Hippocampal formation (tissue), 2 donors: Measurements from ENCODE around the gene PRPF40A.

Source experiments
- DNase-seq, 2 donors: peaks; one replicate each; lab custom pipeline; 2025; lab: John Stamatoyannopoulos, UW

Gene PRPF40A

DNA sequence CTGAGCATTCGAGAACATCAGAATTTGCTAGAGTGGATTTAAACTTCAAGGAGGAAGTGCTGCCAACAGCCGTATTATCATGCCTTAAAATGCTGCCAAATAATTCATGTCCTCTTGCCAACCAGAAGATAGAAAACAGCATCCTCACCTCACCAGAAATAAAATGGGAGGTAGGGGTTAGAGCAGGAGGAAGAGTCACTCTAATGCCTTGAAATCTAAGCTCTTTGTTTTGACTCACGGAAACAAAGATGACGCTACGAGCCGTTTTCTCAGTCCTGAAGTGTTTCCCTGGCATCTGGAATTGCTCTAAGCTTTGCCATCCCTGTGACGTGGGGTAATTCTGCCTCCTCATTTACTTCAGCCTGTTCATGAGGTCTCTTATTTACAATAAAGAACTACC is 97.1 kb downstream of the PRPF40A start:
- DNase-seq = no peak

DNA sequence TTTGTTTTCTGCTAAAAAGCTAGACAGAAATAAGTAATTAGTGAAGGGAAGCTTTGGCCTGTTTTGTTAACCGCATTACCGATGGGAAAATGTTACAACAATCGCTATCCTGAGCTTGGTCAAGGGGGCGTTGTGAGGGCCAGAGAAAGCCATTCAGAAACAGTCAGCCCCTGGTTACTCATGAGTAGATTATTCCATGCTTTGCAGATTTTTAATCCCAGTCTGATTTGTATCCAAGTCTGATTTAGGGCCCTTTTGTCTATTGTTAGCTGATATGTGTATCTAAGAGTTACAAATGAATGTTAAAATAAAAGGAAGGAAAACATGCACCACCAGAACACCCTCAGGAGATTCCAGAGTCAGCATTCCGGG is 99.1 kb downstream of the PRPF40A start:
- DNase-seq = no peak

DNA sequence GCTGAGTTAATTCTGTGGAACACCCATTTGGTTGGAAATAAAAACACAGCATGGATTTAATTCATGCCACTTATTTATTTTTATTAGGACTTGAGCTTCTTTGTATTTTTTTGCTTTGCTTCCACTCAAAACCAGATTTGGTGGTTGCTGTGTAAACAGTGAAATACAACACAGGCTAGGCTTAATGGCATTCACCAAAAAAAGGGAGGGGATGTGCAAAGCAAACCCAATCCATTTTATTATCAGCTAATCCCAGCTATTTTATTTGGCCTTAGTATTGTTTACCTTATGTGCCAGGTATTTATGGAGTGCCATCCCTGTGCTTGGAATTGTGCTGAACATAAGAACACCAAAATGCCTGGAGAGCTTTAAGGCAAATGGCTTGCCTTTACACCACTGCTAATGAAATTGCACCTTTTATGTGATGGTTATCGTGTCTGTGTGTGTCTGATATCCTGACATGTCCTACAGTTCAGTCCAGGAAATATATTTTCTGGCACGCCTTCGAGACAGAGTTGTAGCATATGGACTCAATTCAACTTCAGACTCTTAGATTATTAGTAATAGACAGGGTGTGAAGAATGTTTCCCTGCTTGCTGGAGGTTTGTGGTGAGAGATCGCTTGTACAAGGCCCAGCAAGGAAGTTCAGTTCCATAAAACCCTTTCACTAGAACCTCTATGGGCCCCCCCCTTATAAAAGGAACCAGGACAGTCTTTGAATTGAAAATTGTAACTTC is 99.6 kb downstream of the PRPF40A start:
- no peak for DNase-seq

DNA sequence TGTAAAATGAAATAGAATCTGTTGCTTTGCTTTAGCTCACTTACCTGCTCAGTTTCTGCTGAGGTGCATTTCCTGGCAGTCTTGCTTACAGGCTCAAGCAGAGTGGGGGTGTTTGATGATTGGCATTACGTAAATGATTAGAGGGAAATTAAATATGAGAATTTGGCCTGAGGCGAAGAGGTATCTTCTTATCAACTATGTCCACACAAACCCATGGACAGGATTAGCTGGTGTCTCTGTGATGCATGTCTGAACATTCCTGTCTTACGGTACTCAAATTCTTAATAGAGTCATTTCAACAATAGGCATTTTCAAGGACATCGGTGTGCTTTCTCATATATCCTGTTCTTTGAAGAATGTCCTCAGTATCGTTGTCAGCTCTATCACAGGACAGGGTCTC is 102.1 kb downstream of the PRPF40A start:
- DNase-seq = no peak

DNA sequence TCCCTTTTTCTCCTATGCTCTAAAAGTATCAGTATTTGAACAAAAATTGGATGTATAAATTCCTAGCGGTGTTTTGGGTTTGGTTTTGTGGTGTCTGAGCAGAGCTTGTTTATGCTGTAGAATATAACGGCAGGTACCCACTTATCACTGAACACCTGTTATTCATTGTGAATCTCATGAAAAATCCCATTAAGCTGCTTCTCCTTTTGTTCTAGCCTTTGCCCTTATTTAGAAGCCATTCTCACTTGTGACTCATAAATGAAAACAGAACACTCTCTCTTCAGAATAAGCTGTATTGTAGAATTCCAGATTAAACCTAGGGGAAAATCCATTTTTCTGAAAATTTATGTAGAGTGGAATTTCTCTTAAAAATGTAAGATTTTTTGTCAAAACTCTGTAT is 104.0 kb downstream of the PRPF40A start:
- no peak for DNase-seq

DNA sequence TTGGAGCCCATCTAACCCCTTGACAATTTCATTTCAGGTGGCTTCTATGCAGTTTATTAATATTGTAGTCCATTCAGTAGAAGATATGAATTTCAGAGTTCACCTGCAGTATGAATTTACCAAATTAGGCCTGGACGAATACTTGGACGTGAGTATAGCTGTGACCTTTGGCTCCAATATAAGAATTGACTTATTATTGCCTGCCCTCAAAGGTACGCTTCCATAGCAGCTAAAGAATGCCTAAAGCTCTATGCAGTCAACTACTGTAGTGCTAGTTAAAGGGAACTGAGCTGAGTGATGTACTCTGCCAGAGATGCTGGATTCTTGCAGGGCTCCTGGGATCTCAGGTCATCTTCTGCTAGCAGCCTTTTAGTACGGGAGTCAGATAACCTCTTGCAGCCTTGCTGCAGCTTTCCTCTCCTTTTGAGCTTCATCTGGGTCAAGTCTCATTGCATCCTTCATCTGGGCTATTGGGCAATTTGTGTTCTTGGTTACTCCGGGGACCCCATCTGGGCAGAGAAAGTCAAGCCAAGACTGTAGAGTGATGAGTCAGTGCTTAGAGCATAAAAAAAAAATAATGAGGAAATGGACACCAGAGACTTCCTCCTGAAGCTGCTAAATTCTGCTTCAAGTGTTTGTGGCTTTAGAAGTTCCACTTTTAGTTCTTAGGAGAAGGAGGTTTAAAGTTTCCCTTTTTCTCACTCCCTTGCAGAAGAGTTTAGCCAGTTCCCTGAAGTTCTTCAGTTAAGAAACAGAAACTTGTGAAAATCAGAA is 105.6 kb downstream of the PRPF40A start:
- peak in 1 of 2 donors; percentile 38 for DNase-seq

DNA sequence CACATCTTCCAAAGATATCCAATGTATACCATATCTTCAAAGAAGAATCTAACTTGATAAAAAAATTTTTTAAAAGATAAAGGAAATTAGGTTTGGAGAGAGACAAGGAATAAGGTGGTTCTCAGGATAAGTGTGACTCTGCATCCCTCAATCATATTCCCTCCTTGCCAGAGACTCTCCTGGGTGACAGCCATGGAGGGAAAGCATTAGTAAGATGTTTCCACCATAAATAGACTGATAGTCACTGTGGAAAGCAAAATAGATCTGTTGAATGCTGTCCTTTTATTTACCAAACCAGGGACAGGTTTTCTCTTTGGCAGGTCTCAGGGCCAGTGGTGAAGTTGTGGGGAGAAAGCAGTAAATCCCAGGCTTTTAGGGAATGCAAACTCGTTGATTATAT is 107.6 kb downstream of the PRPF40A start:
- DNase-seq = no peak

DNA sequence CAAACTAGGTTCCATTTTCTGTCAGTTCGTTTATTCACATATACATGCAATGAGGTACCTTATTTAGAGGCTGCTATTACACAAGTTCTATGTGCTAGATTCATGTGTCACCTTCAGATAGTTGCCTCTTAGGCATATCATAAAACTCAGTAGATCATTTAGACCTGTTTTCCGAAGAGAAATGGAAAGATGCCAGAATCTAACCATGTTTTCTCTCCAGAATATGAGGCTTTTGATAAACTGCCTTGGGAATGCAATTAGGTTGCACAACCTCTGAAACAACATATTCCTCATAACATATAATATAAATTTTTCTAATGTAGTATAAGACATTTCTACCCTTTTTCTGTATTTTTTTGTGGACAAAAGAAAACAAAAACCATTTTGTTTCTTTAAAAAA is 108.1 kb downstream of the PRPF40A start:
- no peak for DNase-seq

DNA sequence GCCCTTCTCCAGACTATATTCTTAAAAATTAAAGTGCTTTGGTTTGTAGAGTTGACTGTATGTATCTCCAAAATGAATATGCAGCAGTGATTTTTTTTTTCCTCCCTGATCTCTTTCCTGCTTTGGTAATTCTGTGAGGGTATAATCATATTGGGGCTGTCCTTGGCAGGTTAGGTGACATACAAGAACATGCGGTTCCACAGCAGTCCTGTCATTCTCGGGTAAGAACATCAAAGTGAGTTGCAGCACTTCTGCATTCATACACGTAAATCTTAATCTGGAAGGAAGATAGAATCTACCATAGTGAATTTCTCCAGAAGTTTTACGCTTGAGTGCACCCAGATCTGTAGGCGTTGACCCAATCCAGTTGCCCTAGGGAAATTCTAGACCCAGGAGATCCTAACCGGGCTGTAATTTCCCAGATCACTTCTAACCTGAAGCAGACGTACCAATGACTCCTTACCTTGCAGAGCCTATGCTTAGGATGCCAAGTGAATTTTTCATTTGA is 109.4 kb downstream of the PRPF40A start:
- DNase-seq = no peak

DNA sequence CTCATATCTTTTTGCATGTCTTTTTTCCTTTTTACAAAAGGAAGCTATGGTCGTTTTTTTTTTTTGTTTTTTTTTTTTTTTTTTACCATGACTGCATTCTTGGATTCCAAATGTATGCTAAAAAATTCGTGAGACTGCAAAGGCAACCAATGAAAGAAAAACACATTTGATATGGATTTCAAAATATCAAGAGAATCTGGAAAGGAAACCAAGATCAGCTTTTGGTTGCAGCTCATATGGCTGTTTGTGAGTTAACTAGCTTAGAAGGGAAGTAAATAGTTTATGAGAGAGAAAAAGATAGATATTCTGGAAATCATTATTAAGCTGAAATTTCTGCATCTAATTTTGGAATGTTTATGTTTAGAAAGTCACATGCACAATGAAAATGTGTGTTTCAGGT is 110.3 kb downstream of the PRPF40A start:
- no peak for DNase-seq

DNA sequence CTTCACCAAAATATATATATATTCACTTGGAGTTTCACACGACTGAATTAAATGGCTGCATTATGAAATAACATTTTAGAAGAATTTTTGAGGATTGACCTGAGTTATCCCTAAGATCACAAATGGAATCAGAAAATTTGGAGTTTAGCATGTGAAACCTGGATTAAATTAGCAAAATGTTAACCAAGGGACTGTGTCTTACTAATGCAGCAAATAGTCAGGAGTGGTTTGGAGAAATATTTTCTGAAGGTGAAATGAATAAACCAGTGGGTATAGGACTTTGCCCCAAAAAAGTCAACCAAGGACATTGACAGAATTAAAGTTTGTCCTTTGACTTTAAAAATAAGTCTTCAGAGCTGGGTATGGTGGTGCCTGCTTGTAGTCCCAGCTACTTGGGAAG is 111.2 kb downstream of the PRPF40A start:
- DNase-seq = no peak

DNA sequence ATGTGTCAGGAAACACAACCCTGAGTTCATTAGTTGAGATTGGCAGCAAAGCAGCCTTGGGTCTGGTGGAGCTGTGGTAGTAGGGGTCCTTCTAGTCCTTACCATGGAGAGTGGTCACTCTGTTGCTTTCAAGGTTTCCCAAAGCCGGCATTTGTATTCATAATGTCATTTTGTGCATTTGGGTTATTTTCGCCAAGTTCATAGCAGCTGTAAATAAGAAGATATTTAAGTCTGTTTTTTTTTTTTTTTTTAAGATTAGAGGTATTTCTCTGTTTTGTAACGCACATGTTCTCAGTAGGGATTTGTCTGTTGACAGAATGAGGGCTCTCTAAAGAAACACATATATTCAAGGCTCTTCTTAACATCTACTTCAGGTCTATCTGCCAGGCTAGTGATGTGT is 114.1 kb downstream of the PRPF40A start:
- DNase-seq = no peak

DNA sequence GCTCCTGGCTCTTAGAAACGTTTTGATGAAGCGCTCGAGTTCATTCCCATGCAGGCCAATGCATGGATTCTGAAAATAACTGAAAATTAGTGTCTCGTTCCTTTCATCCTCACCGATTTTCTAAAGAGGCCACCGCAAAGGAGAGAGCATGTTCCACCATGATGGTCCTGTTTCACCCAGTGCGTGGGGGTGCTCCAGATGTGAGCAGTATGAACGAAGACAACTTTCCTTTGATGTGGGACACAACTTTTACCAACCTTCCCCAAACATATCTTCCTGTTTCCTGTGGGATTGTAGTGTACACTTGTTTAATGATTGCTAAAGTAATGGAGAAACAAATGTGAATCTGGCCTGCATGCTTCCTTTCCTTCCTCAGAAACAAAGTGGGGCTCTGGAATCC is 114.5 kb downstream of the PRPF40A start:
- DNase-seq = no peak
